HG02759 (cell line): Measurements from ENCODE around the gene TEKT3.

Experiments
- ATAC-seq: cut with Tn5 transposase; IDR thresholded peaks from one replicate; pipeline ENCODE4 v1.9.1; 2021; ENCODE audit warnings: mild to moderate bottlenecking, moderate library complexity; ENCODE audit not compliant: unreplicated experiment

Gene TEKT3

DNA sequence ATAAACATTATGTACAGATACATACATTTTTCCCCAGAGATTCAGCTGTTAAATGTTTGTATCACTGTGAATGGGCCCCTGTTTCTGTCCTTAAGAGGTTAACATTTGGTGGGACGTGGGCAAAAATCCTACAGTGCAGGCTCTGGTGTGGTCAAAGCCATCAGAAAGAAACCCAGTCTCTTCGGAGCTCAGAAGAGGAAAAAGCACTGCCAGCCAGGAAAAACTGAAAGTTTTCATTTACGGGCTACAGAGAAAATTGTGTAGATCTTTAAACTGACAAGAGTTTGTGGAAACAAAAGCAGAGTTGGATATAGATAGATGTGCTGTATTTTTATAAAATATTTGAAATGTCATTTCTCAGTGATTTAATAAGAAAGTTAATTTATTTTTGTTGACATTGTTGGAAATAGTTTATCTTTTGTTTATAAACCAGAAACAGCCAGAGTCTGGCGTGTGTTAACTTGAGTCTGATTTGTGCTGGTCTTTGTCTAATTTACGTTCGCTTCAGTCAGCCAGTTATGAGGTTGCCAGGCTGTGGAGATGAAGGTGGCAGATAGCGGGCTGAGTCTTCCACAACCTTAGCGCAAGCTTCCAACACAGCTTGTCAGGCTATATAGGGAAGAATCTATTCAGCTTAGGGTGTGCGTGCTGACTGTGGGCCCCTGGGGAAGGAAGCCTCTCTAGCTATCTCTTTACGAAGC lies 9.5 kb upstream of the TEKT3 start:
- no peak for ATAC-seq

DNA sequence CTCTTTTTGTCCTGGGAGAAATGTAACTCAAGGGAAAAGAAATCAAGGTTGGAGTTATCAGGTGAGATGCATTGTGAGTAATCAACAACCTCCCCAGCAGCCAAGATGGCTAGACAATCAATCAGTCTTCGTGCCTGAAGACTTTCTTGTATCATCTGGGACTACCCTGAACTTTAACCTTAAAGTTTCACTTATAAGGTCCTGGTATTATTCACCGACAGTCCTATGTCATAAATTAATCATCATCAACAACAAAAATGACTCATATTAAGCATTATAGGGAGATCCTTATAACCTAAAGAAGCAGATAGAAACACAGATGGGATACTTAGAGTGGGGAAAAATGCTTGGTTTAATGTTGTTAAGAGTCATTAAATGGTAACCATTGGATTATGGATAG lies 7.7 kb upstream of the TEKT3 start:
- ATAC-seq = no peak

DNA sequence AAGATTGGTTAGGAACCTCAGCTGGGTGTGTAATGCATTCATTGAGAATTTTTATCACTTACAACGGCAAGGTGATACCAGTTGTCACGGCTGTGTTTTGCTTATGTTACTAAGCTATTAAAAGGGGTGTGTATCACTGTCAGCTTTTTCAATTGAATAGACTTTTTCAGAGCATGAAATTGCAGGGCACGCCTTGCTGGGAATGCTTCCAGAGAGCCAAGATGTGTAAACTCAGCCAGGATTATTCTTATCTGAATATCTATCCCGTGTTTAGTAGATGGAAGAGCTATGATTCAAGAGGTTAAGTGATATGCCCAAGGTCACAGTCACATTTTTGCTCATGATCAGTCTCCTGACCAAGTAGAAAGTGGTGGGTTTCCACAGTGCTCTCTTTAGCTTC lies 6.6 kb upstream of the TEKT3 start:
- no peak for ATAC-seq

DNA sequence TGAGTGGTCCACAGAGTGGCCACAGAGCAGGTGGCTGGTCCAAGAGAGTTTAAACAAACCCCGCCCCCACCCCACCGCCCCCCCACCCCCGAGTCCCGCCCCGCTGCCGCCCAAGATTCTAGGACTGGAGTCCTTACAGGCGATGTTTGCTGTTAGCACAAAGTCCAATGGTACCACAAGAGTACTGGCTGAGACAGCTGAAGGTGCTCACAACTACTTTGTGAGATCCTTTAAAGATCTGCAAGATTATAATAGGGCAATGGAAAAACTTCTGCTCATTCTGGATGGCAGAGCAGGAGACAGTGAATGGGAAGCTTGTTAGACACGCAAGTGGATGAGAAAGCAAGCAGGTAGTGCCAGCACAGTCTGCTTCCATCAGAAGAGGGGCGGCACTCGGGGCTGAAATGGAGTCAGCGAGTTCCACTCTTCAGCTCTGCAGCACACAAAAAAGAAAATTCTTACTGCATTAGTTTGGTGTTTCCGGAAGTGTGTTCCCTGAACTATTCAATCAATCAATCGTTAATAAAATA lies 4.7 kb upstream of the TEKT3 start:
- ATAC-seq = no peak

DNA sequence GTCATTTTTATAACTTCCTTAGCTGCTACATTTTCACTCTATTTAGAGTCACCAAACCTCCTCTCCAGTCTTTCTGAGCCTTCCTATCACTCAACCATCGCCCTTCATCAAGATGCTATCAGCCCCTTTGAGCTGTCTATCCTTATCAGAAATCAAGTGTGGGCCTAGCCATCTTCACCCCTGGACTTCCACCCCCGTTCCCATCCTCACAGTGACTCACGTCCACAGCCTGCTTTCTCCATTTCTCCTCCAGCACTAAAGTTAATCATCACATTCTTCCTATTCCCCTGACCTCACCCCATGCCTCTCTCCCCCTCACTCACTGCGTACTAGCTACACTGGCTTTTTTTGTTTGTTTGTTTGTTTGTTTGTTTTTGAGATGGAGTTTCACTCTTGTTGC lies 2.4 kb upstream of the TEKT3 start:
- no peak for ATAC-seq

DNA sequence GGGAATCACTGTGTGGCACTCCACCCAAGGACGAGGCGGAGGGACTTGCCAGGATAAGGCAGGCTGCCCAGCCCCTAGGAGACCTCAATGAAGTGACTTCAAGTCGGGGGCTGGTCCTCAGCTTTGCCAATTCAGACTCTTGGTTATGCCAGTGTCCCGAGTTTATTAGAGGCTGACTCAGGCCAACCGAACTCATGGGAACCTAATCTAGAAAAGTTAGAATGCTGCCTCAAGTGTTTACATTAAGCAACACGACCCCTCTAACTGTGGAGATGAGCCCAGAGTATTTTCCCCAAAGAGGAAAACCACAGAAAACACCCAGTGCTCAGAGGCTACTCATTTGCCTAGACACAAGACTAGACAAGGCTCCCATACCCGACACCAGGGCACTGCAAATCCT lies 1.1 kb upstream of the TEKT3 start:
- ATAC-seq = no peak

DNA sequence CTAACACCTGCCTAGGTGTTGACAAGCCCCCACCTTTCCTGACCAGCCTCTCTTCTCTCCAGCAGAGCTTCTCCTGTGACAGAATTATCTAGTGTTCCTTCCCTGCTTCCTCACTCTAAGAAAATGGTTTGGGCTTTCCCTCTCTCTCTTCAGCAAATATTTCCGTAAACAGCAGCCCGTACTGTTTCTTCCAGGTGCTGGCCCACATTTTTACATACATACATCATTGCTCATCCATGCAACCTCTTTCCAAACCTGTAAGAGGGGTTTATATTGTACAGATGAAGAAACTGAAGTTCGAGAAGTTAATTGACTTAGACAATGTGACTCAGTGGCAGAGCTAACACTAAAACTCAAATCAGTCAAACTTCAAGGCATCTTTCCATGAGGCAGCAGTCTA lies 569 bp upstream of the TEKT3 start:
- ATAC-seq = no peak

DNA sequence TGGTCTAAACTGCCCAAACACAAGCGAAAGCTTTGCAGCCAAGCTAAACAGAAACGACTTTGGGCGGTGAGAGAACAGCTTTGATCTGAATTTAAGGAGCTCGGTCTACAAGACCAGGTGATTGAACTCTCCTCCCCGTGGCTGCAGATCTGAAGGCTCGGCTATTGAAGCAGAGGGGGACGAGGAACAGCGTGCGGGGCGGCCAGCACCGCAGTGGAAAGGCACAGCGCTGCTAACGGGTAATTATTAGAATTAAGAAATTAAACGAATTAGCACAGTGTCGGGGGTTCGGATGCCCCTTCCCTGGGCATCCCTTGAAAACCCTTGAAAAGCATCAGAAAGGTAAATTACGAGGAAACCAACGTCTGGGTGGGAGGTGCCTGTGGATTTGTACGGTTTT lies 431 bp downstream of the TEKT3 start:
- ATAC-seq = no peak

DNA sequence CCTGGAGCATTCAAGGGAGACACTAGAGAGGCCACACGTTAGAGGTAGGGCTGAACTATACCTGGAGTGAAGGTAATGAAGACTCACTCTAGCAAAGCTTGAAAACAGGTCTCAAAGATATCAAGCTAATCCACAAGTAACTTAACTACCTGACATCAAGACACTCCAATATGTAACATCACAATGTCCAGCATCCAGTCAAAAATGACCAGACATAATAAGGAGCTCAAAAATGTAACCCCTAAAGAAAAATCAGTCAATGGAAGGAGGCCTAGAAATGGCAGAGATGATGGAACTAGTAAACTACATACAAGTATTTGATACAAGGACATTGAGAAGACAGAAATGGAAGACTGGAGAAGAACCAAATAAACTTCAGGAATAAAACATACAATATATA lies 6.0 kb downstream of the TEKT3 start:
- ATAC-seq = no peak

DNA sequence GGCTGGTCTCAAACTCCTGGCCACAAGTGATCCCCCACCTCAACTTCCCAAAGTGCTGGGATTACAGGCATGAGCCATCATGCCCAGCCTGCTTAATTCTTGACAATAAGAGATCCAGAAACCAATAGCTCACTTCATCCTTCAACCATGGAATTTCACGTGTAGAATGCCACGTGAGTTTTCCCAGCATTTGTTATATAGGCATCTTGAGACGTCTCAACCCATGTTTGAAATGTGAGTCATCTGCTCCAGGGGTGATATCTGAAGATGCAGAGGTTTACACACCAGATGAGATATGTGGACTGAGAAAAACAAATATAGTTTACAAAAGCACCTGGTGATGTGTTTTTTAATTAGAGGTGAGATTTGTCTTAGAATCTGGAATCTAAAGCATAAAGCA lies 7.1 kb downstream of the TEKT3 start:
- no peak for ATAC-seq

DNA sequence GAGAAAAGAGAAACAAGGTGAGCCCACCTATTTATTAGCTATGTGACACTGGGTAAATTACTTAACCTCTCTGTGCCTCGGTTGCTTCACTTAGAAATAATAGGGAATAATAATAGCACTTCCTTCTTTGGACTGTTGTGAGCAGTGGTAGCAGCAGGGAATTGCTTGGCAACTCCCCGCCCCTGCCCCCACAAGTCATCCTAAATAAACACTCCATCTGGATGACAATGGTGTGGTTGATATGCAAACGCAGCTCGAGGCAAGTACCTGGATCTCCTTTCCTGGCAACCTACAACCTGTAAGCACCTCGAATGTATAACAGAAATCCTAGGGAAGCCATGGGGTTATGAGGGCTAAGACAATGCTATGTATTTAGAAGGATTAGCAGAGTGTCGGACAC lies 9.1 kb downstream of the TEKT3 start:
- no peak for ATAC-seq

DNA sequence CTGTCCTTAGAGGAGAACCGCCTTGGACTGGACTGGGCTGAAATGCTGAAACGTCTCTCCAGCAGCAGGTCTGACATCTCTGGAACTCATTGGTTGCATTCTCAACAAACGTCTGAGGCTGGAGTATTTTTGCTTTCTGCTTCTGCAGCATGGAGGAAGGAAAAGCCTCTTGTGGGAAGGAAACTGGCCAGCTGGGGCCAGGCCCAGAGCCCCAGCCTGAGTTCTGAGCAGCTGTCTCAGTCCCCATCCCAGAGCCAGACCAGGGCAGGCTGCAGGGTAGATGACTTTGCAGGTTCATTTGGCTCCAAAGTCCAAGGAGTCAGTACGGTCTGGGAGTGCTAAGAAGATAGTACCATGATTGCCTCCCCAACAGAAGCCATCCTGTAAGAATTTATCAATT lies 18.3 kb downstream of the TEKT3 start:
- no peak for ATAC-seq

DNA sequence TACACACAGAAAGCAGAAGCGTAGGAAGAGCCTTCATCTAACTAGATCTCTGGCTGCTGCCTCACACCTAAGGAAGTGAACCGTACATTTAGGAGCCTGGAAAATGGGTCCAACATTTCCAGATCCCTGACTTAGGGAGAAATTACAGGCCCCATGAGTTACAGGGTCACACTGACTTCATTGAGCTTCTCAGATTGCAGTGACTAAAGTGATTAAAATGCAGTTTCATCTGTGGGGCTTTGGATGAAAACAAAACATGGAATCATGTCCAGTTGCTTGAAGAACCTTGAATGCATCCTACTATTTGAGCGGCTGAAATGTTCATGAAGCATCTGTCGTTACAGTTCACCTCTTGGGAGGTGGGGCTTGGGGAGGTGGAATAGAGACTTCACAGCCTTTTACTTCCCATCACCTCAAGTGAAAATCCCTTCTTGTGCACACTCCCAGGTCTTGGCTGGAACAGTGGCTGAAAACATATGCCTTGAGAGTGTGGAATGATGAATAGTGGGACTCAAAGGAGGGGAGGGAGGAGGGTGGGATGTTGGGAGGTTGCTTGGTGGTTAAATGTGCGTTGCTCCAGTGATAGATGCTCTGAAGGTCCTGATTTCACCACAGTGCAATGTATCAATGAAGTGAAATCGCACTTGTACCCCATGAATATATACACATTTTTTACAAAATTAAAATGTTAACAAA lies 19.7 kb downstream of the TEKT3 start:
- ATAC-seq = no peak

DNA sequence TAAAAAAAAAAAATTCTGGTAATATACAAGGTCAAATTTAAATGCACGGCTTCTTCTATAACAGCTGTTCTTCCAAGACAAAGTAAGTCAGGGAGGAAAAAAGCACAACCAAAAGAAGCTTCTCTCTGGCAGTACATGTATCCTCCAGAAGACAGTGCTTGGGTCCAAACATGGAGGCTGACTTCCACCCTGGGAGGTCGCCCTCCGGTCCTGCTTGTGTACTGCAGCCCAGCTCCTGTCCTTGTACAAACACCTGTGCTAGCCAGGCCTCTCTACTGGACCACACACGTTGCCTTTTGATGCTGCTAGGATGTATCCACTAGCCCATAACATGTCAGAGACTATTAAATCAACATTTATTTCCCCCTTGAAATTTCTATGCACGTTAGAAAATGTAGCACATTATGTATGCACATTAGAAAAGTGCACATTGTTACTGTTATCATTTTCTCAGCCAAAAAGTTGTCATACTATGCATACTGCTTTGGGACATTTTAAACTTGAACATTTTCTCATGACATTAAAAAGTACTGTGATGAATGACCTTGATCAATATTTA lies 21.9 kb downstream of the TEKT3 start:
- no peak for ATAC-seq

DNA sequence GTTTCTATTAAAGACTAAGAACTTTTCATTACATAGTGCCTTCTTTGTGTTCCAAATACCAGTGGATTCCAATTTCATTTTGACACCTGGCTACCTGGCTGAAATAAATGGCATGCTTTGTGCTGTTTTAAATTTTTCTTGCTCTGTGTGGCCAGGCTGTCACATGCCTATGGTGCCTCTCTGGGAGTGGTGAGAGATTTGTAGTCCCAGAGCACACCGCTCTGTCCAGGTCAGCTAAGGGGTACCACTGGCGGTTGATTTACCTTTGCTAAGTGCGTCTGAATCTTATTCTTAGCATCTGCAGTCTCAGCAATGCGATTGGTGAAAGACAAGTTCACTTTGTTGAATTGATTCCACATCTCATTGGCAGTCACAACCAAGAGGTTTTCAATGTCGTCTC lies 29.4 kb downstream of the TEKT3 start:
- ATAC-seq = no peak

DNA sequence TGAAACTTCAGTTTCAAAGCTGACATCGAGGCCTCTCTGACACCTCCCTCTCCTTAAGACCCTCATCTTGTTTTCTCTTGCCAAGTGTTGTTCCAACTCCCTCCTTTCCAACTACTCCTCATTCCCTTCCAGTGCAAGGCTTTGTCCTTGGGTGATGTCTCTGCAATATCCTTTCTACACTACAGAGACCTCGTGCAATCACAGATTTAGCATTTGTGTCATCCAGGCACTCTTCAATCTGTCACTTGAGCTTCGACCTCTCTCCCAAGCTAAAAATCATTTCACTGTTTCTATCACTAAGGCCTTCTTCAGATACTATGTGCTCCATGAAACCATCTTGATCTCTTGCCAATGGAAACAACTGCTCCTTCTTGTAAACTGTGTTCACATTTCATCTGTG lies 31.6 kb downstream of the TEKT3 start:
- ATAC-seq = no peak

DNA sequence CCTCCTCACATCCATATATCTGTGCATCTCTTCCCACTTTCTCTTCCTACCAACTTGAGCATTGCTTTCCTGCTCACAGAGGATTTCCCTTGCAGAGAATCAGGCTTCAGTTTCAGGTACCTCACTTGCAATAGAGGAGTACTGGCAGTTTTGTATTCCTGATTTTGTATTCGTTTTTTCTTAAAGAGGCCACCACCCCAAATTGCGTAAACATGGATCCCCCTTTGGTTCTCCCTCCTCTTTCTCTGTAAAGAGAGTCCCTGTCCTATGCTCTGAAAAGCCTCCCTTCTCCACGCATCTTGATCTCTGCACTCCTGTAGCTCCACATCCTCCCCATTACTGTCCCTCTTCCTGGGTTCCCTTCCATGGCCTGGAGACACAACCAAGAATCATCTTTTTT lies 32.2 kb downstream of the TEKT3 start:
- no peak for ATAC-seq

DNA sequence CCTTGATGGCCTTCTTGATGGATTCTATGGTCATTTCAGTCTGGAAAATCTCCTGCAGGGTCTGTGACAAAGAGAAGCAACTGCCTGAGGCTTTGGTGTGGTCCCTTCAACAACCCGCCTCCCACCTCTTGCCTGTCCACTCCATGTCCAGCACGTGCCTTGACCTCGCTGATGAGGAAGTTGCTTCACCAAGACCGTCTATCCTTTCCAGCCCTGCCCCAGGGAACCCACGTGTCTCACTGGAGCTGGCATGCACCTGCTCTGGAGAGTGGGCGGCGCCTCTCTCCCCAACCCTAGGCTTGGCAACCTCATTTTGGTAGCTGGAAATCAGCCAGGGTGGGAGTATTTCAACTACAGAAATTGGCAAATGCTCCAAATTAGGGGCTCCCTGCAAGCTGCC lies 32.6 kb downstream of the TEKT3 start:
- no peak for ATAC-seq

DNA sequence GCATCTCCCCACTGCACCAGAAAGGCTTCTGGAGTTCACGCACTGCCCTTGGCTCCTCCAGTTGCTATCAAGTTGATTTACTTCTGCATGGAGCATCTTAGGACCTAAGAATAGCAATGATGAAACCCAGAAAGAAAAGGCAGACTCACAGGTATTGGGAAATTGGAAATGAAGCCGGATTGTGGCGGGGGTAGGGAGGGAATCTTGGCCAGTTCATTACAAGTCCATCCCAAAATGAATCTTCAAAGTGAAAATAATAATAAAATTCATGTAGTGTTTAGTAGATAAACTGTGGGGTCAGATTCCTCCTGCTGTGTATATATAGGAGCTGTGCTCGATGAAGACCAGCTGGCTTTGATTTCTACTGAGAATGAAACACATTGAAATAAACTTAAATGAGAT lies 33.7 kb downstream of the TEKT3 start:
- ATAC-seq = no peak

DNA sequence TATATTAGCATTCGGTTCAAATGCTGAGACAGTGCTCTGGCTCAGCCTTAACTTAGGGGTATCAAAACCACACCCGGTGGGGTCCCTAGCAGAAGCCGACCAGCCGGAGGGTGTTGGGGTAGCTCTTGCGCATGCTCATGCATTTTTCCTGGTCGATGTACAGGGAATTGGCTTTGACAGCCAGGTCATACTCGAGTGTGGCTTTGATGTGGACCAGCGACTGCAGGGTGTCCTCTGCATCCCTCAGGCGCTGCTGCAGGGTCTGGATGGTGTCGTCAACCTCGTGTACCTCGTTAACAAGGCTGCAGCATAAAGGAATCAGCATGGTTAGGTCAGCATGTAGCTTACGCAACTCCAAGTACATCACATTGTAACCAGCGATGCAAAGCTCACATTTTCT lies 37.5 kb downstream of the TEKT3 start:
- no peak for ATAC-seq

DNA sequence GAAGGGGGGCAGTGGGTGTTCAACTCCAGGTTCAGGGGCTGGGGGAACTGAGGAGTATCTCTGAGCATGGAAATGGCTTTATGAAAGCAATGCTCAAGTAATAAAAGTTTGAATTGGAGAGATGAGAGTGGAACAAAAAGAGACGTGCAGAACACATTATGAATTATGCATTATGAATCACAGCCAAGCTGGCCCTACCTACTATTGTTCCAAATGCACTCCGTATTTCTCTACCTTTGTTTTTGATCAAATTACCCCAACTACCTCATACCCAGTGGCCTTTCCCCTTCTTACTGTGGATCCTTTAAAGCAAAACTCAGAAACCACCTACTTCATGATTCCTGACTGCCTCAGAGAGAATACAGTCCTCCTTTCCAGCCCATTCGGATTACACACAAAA lies 38.1 kb downstream of the TEKT3 start:
- no peak for ATAC-seq

DNA sequence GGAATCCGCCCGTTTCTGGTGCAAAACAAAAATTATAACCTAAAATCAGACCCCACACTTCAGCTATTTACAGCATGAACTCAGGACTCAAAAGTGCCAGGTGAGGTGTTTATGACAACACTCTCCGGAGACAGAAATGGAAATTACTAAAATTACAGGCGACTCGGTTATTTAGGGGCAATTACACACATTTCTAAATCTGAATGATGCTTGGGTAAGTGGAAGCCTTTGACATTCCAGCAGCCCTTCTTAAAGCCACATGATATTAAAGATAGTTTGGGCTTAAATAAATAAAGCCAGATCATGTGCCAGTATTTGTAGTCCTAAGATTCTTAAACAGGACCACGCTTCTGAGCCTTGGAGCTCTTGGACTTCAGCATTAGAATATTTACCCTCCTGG lies 39.6 kb downstream of the TEKT3 start:
- no peak for ATAC-seq
